CD1c-positive myeloid dendritic cell (primary cell): ENCODE results near the gene RAB11FIP3.
A peak's percentile ranks its signal among the peaks of the same experiment; 100 is the strongest.
"Not testable (repeated sequence)": the region's sequence is repeated elsewhere in the genome, so short reads cannot be mapped to it uniquely, and the experiment has no call there.

ENCODE experiments used
- DNase-seq: peaks from one replicate; pipeline ENCODE4 v3.0.0-alpha.2; 2016; ENCODE audit errors: extremely low spot score

The RAB11FIP3 gene

DNA sequence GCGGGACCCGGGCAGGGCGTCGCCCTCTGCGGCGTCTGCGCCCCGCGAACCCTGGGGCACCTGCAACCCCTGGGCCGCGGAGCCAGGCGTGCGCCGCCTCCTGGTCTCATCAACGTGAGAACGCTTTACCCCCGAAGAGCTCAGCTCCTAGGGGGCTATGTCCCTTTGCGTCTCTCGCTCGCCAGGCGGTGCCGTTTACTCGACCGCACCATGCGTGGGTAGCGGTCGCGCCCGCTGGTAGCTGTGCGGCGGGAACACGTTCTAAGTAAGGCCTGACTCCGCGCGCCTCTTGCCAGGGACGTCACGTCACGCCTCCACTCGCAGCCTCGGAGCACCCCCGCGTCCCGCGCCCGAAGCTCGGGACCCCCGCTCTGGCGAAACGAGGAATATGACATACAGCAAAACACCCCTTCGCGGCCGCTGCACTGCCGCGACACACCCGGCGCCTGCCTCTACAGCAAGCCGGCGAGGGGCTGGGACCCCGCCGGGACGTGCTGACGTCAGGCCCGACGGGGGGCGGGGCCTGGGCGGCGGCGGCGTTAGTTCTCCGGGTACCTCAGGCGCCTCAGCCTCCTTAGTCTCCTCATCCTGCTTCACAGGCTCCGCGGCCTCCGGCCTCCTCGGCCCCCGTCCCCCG lies at the start of gene RAB11FIP3:
RAB11FIP3 (plus strand) TSS at position 568 of the 637 bp plus-strand sequence. CDS start 358 bp downstream, outside the sequence.
- peak; percentile 82 for DNase-seq

DNA sequence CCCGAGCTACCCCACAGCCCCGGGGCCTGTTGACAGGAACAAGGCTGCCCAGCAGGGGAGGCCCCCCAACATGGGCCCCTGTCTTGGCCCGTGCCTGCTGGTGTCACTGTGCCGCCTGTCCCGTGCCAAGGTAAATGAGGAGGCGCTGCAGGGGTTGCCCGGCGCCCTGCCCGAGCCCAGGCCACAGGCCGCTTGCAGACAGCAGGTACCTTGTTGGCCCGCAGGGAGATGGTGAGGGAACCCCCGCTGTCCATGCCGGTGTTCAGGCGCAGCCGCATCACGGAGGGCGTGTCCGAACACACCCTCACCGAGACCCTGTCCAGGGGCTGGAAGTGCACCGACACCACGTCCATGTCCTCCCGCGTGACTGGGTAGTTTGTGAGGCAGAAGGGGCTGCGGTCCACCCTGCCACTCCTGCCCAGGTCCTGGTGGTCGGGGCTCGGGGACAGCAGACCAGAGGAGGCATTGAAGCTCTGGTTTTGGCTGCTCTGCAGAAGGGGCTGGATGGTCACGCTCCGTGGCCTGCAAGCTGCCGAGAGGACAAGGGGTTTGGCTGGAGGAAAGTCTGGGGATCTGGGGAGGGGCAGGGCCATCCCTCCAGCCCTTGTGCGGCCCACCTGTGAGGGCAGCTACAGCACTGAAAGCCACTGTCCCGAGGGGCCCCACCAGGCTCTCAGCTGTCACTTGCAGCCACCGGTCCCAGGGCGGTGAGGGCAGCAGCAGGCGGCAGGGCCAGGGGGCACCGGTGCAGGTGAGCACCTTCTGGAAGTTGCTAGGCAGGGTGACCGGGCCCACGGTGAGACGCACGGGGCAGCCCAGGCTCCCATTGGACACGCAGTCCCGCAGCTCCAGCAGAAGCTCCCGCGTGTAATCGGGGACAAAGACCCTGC lies 49.3 kb upstream of the RAB11FIP3 start:
- no peak for DNase-seq

DNA sequence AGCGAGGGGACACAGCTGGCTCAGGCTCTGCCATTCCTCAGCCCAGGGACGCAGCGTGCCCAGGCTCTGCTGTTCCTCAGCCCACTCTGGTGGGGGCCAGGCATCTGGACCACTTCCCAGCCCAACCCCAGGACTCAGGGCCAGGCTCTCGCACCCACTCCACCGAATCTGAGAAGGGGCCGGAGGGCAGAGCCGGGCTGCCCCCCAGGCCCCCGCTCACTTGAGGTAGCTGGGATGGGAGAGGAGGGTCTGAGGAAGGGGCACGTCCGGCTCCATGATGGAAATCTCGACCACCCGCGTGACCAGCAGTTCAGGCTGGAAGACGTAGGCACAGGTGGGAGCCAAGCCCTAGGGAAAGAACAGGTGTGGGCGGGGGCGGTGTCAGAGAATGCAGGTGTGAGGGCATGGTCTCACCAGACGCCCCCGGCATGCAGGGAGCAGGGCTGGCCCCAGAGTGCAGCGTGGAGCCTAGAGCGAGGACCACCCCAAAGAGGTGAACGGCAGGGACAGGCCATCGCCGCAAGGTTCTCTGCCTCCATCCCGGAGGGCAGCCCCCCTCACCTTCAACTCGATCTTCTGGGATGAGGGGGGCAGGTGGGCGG lies 48.5 kb upstream of the RAB11FIP3 start:
- DNase-seq, result no peak

GRCh38 chr16:377419-377951 lies 48.0 kb upstream of the RAB11FIP3 start:
- DNase-seq, result no peak

DNA sequence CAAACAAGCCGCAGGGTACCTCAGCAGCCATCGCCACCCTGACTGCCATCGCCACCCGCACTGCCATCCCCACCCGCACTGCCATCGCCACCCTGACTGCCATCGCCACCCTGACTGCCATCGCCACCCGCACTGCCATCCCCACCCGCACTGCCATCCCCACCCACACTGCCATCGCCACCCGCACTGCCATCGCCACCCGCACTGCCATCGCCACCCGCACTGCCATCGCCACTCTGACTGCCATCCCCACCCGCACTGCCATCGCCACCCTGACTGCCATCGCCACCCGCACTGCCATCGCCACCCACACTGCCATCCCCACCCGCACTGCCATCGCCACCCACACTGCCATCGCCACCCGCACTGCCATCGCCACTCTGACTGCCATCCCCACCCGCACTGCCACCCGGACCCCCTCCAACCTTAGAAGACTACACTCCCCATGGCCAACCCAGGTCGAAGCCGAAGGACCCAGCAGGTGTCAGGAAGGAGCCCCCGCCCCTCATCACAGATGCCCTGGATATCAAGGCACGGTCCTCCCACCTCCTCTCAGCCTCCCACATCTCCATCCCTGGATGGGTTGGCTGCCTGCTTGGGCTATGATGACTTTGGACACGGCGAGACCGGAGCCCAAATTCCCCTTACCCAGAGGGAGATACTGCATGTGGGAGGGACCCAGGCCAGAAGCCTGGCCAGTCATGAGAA lies 47.2 kb upstream of the RAB11FIP3 start:
- DNase-seq, result not testable (repeated sequence)

- DNase-seq, result no peak
These were observed 46.6 kb upstream of the RAB11FIP3 start for GRCh38 chr16:378821-379182.

- DNase-seq, result no peak
These were observed 46.1 kb upstream of the RAB11FIP3 start for GRCh38 chr16:379183-379960.

GRCh38 chr16:379961-380761 lies 45.3 kb upstream of the RAB11FIP3 start:
- DNase-seq, result no peak

DNA sequence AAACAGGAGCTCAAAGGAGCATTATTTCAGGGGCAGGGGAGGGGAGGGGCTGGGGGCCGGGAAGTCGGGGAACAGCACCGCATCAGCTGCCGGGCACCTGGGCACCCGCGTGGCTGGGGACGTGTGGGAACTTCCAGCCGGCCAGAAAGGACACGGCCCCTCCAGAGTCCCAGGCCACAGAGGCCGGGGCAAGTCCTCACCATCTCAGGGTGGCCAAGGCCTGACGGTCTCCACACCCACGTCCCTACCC lies 44.8 kb upstream of the RAB11FIP3 start:
- no peak for DNase-seq

GRCh38 chr16:381012-381788 lies 44.2 kb upstream of the RAB11FIP3 start:
- peak; percentile 29 for DNase-seq

- peak; percentile 88 for DNase-seq
These were observed 43.4 kb upstream of the RAB11FIP3 start, which contains the start of gene PGAP6 for GRCh38 chr16:381789-382717. PGAP6 (minus strand) TSS chr16:381978; CDS start chr16:381821, 157 bp downstream.

GRCh38 chr16:383326-384051 lies 42.0 kb upstream of the RAB11FIP3 start:
- peak; percentile 39 for DNase-seq

GRCh38 chr16:386641-387156 lies 38.8 kb upstream of the RAB11FIP3 start:
- no peak for DNase-seq

DNA sequence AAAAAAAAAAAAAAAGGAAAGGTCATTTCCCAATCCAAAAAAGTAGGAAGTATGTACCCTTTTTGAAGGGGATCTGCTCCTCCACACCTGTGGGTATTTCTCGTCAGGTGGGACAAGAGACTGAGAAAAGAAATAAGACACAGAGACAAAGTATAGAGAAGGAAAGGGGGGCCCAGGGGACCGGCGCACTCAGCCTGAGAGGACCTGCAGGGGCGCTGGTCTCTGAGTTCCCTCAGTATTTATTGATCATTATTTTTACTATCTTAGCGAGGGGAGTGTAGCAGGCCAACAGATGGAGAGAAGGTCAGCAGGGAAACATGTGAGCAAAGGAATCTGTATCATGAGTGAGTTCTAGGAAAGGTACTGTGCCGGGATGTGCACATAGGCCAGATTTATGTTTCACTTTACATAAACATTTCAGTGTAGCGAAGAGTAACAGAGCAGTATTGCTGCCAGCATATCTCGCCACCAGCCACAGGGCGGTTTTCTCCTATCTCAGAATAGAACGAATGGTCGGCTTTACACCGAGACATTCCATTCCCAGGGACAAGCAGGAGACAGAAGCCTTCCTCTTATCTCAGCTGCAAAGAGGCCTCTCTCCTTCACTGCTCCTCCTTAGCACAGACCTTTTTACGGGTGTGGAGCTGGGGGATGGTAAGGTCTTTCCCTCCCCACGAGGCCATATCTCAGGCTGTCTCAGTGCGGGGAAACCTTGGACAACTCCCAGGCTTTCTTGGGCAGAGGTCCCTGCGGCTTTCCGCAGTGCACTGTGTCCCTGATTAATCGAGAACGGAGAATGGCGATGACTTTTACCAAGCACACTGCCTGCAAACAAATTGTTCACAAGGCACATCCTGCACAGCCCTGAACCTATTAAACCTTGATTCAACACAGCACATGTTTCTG lies 37.4 kb upstream of the RAB11FIP3 start:
- DNase-seq, result not testable (repeated sequence)

DNA sequence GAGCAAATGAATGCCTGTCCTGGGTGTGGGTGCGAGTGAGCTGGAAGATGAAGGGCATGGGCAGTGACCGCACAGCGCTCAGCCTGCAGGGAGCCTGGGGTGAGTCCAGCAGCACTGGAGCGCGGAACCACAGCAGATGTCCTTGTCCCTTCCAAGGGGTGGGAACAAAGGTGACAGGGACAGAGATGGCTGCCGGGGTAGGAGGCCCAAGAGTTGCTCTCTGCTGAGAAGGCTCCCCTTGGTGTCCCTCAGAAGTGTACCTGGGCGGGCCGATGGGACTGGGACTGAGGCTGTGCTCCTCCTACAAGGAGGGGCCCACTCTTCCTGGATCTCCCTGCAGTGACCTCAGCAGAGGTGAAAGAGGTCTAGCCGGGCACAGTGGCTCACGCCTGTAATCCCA lies 36.1 kb upstream of the RAB11FIP3 start:
- DNase-seq, result no peak

- peak; percentile 70 for DNase-seq
These were observed 33.5 kb upstream of the RAB11FIP3 start for GRCh38 chr16:391885-392335.
